ENCODE measurements around the gene TMEM214.

DNA sequence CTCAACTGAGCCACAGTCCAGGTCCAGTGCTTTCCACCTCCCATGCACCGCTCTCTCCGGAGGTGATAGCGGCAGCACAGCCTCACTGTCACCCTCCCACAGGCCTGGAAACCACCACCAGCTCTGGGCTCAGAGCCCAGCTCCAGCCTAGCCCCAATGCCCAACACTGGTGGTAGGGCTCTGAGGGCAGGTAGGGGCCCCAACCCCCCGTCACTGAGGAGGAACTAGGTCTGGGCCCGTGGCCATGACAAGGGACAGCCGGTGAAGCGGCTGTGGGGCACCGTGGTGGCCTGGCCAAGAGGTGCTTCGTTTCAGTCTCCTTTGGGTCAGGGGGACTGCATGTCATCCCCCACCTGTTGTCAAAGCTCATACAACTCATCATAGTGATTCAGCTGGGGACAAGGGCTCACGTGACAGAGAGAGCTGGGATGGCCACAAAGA is 5.5 kb upstream of the TMEM214 start:
- TF ChIP-seq, protein P1, sequence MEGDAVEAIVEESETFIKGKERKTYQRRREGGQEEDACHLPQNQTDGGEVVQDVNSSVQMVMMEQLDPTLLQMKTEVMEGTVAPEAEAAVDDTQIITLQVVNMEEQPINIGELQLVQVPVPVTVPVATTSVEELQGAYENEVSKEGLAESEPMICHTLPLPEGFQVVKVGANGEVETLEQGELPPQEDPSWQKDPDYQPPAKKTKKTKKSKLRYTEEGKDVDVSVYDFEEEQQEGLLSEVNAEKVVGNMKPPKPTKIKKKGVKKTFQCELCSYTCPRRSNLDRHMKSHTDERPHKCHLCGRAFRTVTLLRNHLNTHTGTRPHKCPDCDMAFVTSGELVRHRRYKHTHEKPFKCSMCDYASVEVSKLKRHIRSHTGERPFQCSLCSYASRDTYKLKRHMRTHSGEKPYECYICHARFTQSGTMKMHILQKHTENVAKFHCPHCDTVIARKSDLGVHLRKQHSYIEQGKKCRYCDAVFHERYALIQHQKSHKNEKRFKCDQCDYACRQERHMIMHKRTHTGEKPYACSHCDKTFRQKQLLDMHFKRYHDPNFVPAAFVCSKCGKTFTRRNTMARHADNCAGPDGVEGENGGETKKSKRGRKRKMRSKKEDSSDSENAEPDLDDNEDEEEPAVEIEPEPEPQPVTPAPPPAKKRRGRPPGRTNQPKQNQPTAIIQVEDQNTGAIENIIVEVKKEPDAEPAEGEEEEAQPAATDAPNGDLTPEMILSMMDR (IDR thresholded peaks at IDR 0.05), result no peak
- no peak for TF ChIP-seq POLR2A (IDR thresholded peaks at IDR 0.05)
